ENCODE data around the gene FIS1.

FIS1 gene

GRCh38 chr7:101235522-101235921 lies 9.4 kb downstream of the FIS1 start:
- peaks cover 24% of the 10 kb centered on the region for H3K36me3 ChIP-seq (ENCODE audit: control insufficient read depth, insufficient read depth, low read length)
- no peak for DNase-seq (ENCODE audit: extremely low read depth, insufficient read length)

GRCh38 chr7:101235050-101235449 lies 9.8 kb downstream of the FIS1 start:
- Histone ChIP-seq H3K36me3 (ENCODE audit: control insufficient read depth, insufficient read depth, low read length) (peaks cover 20% of the 10 kb centered on the region), H3K27me3 (replicated peaks; ENCODE audit: control insufficient read depth, insufficient read depth, low read length) (no peaks in the 10 kb centered on the region), H3K4me3 (replicated peaks; ENCODE audit: low read depth, low read length) (no peak overlapping the region)
- TF ChIP-seq, protein P1, sequence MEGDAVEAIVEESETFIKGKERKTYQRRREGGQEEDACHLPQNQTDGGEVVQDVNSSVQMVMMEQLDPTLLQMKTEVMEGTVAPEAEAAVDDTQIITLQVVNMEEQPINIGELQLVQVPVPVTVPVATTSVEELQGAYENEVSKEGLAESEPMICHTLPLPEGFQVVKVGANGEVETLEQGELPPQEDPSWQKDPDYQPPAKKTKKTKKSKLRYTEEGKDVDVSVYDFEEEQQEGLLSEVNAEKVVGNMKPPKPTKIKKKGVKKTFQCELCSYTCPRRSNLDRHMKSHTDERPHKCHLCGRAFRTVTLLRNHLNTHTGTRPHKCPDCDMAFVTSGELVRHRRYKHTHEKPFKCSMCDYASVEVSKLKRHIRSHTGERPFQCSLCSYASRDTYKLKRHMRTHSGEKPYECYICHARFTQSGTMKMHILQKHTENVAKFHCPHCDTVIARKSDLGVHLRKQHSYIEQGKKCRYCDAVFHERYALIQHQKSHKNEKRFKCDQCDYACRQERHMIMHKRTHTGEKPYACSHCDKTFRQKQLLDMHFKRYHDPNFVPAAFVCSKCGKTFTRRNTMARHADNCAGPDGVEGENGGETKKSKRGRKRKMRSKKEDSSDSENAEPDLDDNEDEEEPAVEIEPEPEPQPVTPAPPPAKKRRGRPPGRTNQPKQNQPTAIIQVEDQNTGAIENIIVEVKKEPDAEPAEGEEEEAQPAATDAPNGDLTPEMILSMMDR (IDR thresholded peaks at IDR 0.05; ENCODE audit: insufficient read depth, low read length, poor library complexity, severe bottlenecking) = peak; percentile 34
- no peak for DNase-seq (ENCODE audit: extremely low read depth, insufficient read length)

More at GRCh38 chr7:101235522-101235921, 9.4 kb downstream of the FIS1 start:
- Histone ChIP-seq H3K4me3 (replicated peaks; ENCODE audit: low read depth, low read length) (no peak overlapping the region), H3K27me3 (replicated peaks; ENCODE audit: control insufficient read depth, insufficient read depth, low read length) (no peaks in the 10 kb centered on the region)
- TF ChIP-seq, protein P1 (IDR thresholded peaks at IDR 0.05; ENCODE audit: insufficient read depth, low read length, poor library complexity, severe bottlenecking) = no peak

GRCh38 chr7:101234636-101235035 lies 10.2 kb downstream of the FIS1 start:
- no peak for DNase-seq (ENCODE audit: extremely low read depth, insufficient read length)
- Histone ChIP-seq H3K4me3 (replicated peaks; ENCODE audit: low read depth, low read length) (no peak overlapping the region), H3K36me3 (ENCODE audit: control insufficient read depth, insufficient read depth, low read length) (peaks cover 16% of the 10 kb centered on the region), H3K27me3 (replicated peaks; ENCODE audit: control insufficient read depth, insufficient read depth, low read length) (no peaks in the 10 kb centered on the region)
- TF ChIP-seq, protein P1 (IDR thresholded peaks at IDR 0.05; ENCODE audit: insufficient read depth, low read length, poor library complexity, severe bottlenecking) = no peak

- no peak for DNase-seq (ENCODE audit: extremely low read depth, insufficient read length)
- TF ChIP-seq, protein P1 (IDR thresholded peaks at IDR 0.05; ENCODE audit: insufficient read depth, low read length, poor library complexity, severe bottlenecking) = no peak
- no peaks in the 10 kb centered on the region for H3K27me3 ChIP-seq (replicated peaks; ENCODE audit: control insufficient read depth, insufficient read depth, low read length)
- H3K4me3 ChIP-seq (replicated peaks; ENCODE audit: low read depth, low read length) = no peak overlapping the region
- H3K36me3 ChIP-seq (ENCODE audit: control insufficient read depth, insufficient read depth, low read length) = peaks cover 13% of the 10 kb centered on the region
These were observed 10.9 kb downstream of the FIS1 start for GRCh38 chr7:101233907-101234547.

DNA sequence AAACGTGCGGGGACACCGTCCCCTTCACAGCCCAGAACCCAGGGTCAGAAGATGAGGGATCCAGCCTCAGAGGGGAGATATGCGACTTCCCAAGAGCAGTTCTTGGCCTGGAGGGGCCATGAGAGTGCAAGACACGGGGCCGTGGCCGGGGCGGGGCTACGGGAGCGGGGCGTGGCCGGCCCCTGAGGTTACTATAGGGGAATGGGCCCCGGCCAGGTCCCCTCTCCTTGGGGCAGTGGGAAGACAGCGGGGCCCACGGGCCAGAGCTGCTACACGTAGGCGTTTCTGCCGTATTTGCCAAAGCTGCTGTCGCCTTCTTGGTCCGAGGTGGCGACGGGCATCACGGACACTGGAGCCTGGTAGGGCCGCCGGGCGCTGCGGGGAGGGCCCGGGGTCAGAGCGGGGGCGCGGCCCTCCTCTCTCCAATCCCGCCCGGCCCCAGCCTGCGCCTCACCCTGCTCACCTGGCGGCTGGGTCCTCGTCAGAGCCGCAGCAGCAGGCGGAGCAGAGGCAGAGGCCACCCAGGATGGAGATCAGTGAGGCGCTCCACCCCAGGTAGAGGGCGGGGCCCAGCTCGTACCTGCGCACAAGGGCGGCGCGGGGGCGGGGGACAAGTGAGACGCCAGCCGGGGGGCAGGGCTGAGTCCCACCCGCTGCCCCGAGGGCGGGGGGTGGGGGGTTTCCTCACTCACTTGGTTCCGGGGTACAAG lies 12.6 kb downstream of the FIS1 start:
- no peak for DNase-seq (ENCODE audit: extremely low read depth, insufficient read length)
- peaks cover 4% of the 10 kb centered on the region for H3K36me3 ChIP-seq (ENCODE audit: control insufficient read depth, insufficient read depth, low read length)
- TF ChIP-seq, protein P1 (IDR thresholded peaks at IDR 0.05; ENCODE audit: insufficient read depth, low read length, poor library complexity, severe bottlenecking) = no peak
- no peak overlapping the region for H3K4me3 ChIP-seq (replicated peaks; ENCODE audit: low read depth, low read length)
- H3K27me3 ChIP-seq (replicated peaks; ENCODE audit: control insufficient read depth, insufficient read depth, low read length) = no peaks in the 10 kb centered on the region
